CD14-positive monocyte (primary cell): ENCODE data around the gene KIRREL3. TPM values are rescaled to one million over a fixed set of nuclear protein-coding genes. Genes with fewer than 3 reads are reported as not detected.

Source experiments
- DNase-seq, 3 donors: peaks; one replicate each; pipeline ENCODE4 v3.0.0-alpha.2; 2011 to 2022
- H2AFZ ChIP-seq: 2 replicates; pipeline ENCODE4 v1.6.0; 2012; ENCODE audit warnings: mild to moderate bottlenecking, low read depth, low read length, inconsistent platforms; ENCODE audit not compliant: insufficient read depth, poor library complexity, severe bottlenecking
- H3K27ac ChIP-seq, 2 donors: 1 replicate in 1 of 2; 2 replicates in 1 of 2; pipeline ENCODE4 v1.5.1; 2012 to 2013; ENCODE audit warnings: low read length in 2 of 2, control low read depth in 1 of 2, inconsistent platforms in 1 of 2, low read depth in 1 of 2, mild to moderate bottlenecking in 1 of 2
- H3K27me3 ChIP-seq, 2 donors: one replicate each; pipeline versions ENCODE4 v1.6.0 to v1.6.1; 2011 to 2013; ENCODE audit warnings: low read length in 2 of 2; ENCODE audit not compliant: control insufficient read depth in 2 of 2, insufficient read depth in 2 of 2
- H3K36me3 ChIP-seq, 2 donors: replicated peaks in 1 of 2; 1 replicate in 1 of 2; 2 replicates in 1 of 2; pipeline versions ENCODE4 v1.5.1 to v1.6.1; 2012 to 2013; ENCODE audit warnings: low read length in 2 of 2, control low read depth in 1 of 2, inconsistent platforms in 1 of 2, mild to moderate bottlenecking in 1 of 2; ENCODE audit not compliant: insufficient read depth in 2 of 2, control insufficient read depth in 1 of 2
- H3K4me1 ChIP-seq, 2 donors: 1 replicate in 1 of 2; 2 replicates in 1 of 2; pipeline versions ENCODE4 v1.5.1 to v1.6.1; 2012 to 2013; ENCODE audit warnings: low read length in 2 of 2, control low read depth in 1 of 2, inconsistent platforms in 1 of 2, mild to moderate bottlenecking in 1 of 2, moderate library complexity in 1 of 2; ENCODE audit not compliant: insufficient read depth in 2 of 2, control insufficient read depth in 1 of 2
- H3K4me2 ChIP-seq: replicated peaks from 2 replicates; pipeline ENCODE3; 2012; ENCODE audit warnings: low read length, moderate library complexity, mild to moderate bottlenecking; ENCODE audit not compliant: poor library complexity, severe bottlenecking; ENCODE audit errors: extremely low read depth
- H3K4me3 ChIP-seq, 3 experiments: fragments of 200-600 bp in 1 of 3; sonication (generic) in 1 of 3; replicated peaks in 1 of 3; 1 replicate in 2 of 3; 2 replicates in 1 of 3; pipeline ENCODE4 v1.5.1; 2011 to 2013; ENCODE audit warnings: low read length in 3 of 3, mild to moderate bottlenecking in 3 of 3, control low read depth in 2 of 3, low read depth in 2 of 3, inconsistent platforms in 1 of 3, moderate library complexity in 1 of 3
- H3K79me2 ChIP-seq: 2 replicates; pipeline ENCODE4 v1.6.0; 2012; ENCODE audit warnings: mild to moderate bottlenecking, control low read depth, inconsistent platforms, low read length, moderate library complexity; ENCODE audit not compliant: insufficient read depth
- H3K9ac ChIP-seq: 2 replicates; pipeline ENCODE4 v1.6.0; 2017; ENCODE audit warnings: low read length, mild to moderate bottlenecking; ENCODE audit not compliant: insufficient read depth, poor library complexity, severe bottlenecking
- H3K9me3 ChIP-seq, 2 donors: replicated peaks in 1 of 2; 1 replicate in 1 of 2; 2 replicates in 1 of 2; pipeline versions ENCODE4 v1.5.1 to v1.6.1; 2012 to 2013; ENCODE audit warnings: low read length in 2 of 2, control low read depth in 1 of 2; ENCODE audit not compliant: control insufficient read depth in 1 of 2, insufficient read depth in 1 of 2
- H4K20me1 ChIP-seq: 2 replicates; pipeline ENCODE4 v1.6.0; 2012; ENCODE audit warnings: mild to moderate bottlenecking, low read length, control low read depth, moderate library complexity; ENCODE audit not compliant: insufficient read depth
- H3K27ac Mint-ChIP-seq, 7 donors: one replicate each; pipeline ENCODE4 v1.8.0; 2020; ENCODE audit warnings: mild to moderate bottlenecking in 7 of 7, mixed read lengths in 7 of 7, moderate library complexity in 6 of 7, inconsistent platforms in 2 of 7
- H3K27me3 Mint-ChIP-seq, 3 donors: one replicate each; pipeline ENCODE4 v1.8.0; 2021 to 2022; ENCODE audit warnings: low read depth in 3 of 3, mild to moderate bottlenecking in 3 of 3, mixed read lengths in 3 of 3, moderate library complexity in 3 of 3, inconsistent platforms in 1 of 3
- H3K36me3 Mint-ChIP-seq, 2 donors: one replicate each; pipeline ENCODE4 v1.8.0; 2020; ENCODE audit warnings: mixed read lengths in 2 of 2, inconsistent platforms in 1 of 2, mild to moderate bottlenecking in 1 of 2
- H3K4me1 Mint-ChIP-seq: one replicate; pipeline ENCODE4 v1.8.0; 2020; ENCODE audit warnings: mild to moderate bottlenecking, mixed read lengths
- H3K4me3 Mint-ChIP-seq, 2 donors: one replicate each; pipeline ENCODE4 v1.8.0; 2020; ENCODE audit warnings: mild to moderate bottlenecking in 2 of 2, mixed read lengths in 2 of 2, moderate library complexity in 1 of 2
- H3K9me3 Mint-ChIP-seq, 7 donors: one replicate each; pipeline ENCODE4 v1.8.0; 2020 to 2022; ENCODE audit warnings: mixed read lengths in 7 of 7, mild to moderate bottlenecking in 6 of 7, moderate library complexity in 6 of 7, inconsistent platforms in 2 of 7
- WGBS: methylation state at CpG from one replicate; pipeline ENCODE4 v1.1.5; 2013; ENCODE audit warnings: missing lambda C conversion rate; ENCODE audit not compliant: insufficient coverage; 5-methylcytosine and 5-hydroxymethylcytosine counted together
- intact Hi-C, 2 donors: fragments of 100-400 bp; cut with micrococcal nuclease; formaldehyde crosslinking; loops; one replicate each; pipeline versions ENCODE4 v1.15.0 to v1.15.1; 2023
- polyA plus RNA-seq, 3 donors: library from polyadenylated mRNA; depleted of rRNA in 1 of 3; unstranded in 2 of 3; stranded (reverse) in 1 of 3; fragments of 300-500 nt in 2 of 3; fragments of >200 nt in 1 of 3; fragmentation: Illumina TruSeq in 2 of 3; gene quantifications; 1 replicate in 2 of 3; 2 replicates in 1 of 3; pipeline ENCODE4 v1.2.3, GENCODE V29; 2012 to 2021
- TF ChIP-seq, protein P1 (sequence below): fragments of 200-600 bp; IDR thresholded peaks from one replicate; pipeline ENCODE4 v1.8.0; 2022; ENCODE audit warnings: antibody characterized with exemption, mild to moderate bottlenecking

The KIRREL3 gene
- polyA plus RNA-seq, 3 donors = not detected

DNA sequence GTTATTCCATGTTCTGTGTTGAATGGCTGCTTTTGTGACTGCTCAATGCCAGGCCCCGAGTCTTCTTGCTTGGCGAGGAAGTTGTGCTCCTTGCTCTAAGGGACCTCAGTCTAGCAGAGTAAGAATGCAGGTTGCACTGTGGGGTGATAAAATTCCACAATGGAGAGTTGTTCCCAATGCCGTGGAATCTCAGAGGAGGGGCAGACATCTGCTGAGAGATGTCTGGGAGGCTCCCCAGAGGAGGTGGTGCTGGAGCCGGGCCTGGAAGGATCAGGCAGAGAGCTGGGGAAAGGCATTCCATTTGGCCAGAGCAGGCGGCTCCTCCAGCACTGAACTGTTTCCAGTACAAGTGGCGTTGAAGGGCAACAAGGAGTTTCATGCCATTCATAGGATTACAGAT is 589.9 kb downstream of the KIRREL3 start:
- Histone ChIP-seq H2AFZ (no peak overlapping the region), H3K4me2 (no peak overlapping the region), H4K20me1 (no peaks in the 10 kb centered on the region), H3K9me3 (no peaks in the 10 kb centered on the region), H3K9ac (no peak overlapping the region), H3K36me3 (peaks cover 30 to 83% of the 10 kb centered on the region in 2 donors), H3K27me3 (no peaks in the 10 kb centered on the region), H3K79me2 (no peaks in the 10 kb centered on the region), H3K4me3 (no peak overlapping the region), H3K4me1 (peaks cover 1 to 4% of the 10 kb centered on the region in 2 donors), H3K27ac (no peak overlapping the region)
- peaks cover 2% of the 10 kb centered on the region for H3K4me1 Mint-ChIP-seq
- DNase-seq = no peak
- intact Hi-C loops = no loop called here
- peak overlapping the region in 1 of 7 donors; percentile 9 for H3K27ac Mint-ChIP-seq
- WGBS = 94% methylated on average over 4 of the region's 6 CpGs
- H3K36me3 Mint-ChIP-seq = peaks cover 43 to 62% of the 10 kb centered on the region in 2 donors
- TF ChIP-seq, protein P1, sequence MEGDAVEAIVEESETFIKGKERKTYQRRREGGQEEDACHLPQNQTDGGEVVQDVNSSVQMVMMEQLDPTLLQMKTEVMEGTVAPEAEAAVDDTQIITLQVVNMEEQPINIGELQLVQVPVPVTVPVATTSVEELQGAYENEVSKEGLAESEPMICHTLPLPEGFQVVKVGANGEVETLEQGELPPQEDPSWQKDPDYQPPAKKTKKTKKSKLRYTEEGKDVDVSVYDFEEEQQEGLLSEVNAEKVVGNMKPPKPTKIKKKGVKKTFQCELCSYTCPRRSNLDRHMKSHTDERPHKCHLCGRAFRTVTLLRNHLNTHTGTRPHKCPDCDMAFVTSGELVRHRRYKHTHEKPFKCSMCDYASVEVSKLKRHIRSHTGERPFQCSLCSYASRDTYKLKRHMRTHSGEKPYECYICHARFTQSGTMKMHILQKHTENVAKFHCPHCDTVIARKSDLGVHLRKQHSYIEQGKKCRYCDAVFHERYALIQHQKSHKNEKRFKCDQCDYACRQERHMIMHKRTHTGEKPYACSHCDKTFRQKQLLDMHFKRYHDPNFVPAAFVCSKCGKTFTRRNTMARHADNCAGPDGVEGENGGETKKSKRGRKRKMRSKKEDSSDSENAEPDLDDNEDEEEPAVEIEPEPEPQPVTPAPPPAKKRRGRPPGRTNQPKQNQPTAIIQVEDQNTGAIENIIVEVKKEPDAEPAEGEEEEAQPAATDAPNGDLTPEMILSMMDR = no peak
- no peaks in the 10 kb centered on the region for H3K27me3 Mint-ChIP-seq
- H3K4me3 Mint-ChIP-seq = no peak overlapping the region
- H3K9me3 Mint-ChIP-seq = no peaks in the 10 kb centered on the region

- Histone ChIP-seq H3K4me1 (peaks cover 3 to 9% of the 10 kb centered on the region in 2 donors), H3K4me2 (no peak overlapping the region)
- H3K36me3 Mint-ChIP-seq = peaks cover 43 to 62% of the 10 kb centered on the region in 2 donors
These were observed 591.0 kb downstream of the KIRREL3 start for GRCh38 chr11:126409620-126409985.

More at GRCh38 chr11:126409620-126409985, 591.0 kb downstream of the KIRREL3 start:
- Histone ChIP-seq H3K27ac (no peak overlapping the region), H3K9me3 (no peaks in the 10 kb centered on the region), H3K4me3 (no peak overlapping the region), H4K20me1 (no peaks in the 10 kb centered on the region), H3K79me2 (no peaks in the 10 kb centered on the region), H3K27me3 (no peaks in the 10 kb centered on the region), H2AFZ (no peak overlapping the region), H3K36me3 (peaks cover 30 to 75% of the 10 kb centered on the region in 2 donors), H3K9ac (no peak overlapping the region)
- no peak overlapping the region for H3K4me3 Mint-ChIP-seq
- 86% methylated on average over 3 of the region's 3 CpGs for WGBS
- H3K27ac Mint-ChIP-seq = peak overlapping the region in 2 of 7 donors; percentile 16 to 37
- H3K27me3 Mint-ChIP-seq = no peaks in the 10 kb centered on the region
- peaks cover 8% of the 10 kb centered on the region for H3K4me1 Mint-ChIP-seq
- TF ChIP-seq, protein P1 = no peak
- intact Hi-C loops = no loop called here
- no peaks in the 10 kb centered on the region for H3K9me3 Mint-ChIP-seq
- no peak for DNase-seq
